Fibroblast of lung (primary cell): ENCODE results near the gene APPL2.
"Not testable (repeated sequence)": the region's sequence is repeated elsewhere in the genome, so short reads cannot be mapped to it uniquely, and the experiment has no call there.

Experiments
- EZH2 ChIP-seq: IDR thresholded peaks from 2 replicates; pipeline ENCODE4 v1.5.1; 2012; ENCODE audit warnings: low read length, control low read depth, mild to moderate bottlenecking; ENCODE audit errors: missing control alignments
- TF ChIP-seq, protein P1 (sequence below), 2 donors: IDR thresholded peaks in 1 of 2; conservative IDR thresholded peaks in 1 of 2; 1 replicate in 1 of 2; 2 replicates in 1 of 2; pipeline ENCODE4 v1.5.1; 2011 to 2012; ENCODE audit warnings: low read length in 2 of 2, control low read depth in 1 of 2, inconsistent platforms in 1 of 2, low read depth in 1 of 2, mild to moderate bottlenecking in 1 of 2

DNA sequence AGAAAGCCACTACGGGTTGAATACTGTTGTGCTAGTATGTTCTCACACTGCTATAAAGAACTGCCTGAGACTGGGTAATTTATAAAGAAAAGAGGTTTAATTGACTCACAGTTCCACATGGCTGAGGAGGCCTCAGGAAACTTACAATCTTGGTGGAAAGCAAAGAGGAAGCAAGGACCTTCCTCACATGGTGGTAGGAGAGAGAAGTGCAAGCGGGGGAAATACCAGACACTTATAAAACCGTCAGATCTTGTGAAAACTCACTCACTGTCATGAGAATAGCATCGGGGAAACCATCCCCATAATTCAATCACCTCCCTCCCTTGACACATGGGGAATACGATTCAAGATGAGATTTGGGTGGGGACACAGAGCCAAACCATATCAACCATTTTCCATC lies 20.5 kb upstream of the APPL2 start:
- TF ChIP-seq, protein P1, sequence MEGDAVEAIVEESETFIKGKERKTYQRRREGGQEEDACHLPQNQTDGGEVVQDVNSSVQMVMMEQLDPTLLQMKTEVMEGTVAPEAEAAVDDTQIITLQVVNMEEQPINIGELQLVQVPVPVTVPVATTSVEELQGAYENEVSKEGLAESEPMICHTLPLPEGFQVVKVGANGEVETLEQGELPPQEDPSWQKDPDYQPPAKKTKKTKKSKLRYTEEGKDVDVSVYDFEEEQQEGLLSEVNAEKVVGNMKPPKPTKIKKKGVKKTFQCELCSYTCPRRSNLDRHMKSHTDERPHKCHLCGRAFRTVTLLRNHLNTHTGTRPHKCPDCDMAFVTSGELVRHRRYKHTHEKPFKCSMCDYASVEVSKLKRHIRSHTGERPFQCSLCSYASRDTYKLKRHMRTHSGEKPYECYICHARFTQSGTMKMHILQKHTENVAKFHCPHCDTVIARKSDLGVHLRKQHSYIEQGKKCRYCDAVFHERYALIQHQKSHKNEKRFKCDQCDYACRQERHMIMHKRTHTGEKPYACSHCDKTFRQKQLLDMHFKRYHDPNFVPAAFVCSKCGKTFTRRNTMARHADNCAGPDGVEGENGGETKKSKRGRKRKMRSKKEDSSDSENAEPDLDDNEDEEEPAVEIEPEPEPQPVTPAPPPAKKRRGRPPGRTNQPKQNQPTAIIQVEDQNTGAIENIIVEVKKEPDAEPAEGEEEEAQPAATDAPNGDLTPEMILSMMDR (conservative IDR thresholded peaks at IDR 0.05 in 1 of 2, IDR thresholded peaks at IDR 0.05 in 1 of 2; ENCODE audit: low read depth in 1 of 2, low read length in 2 of 2): not testable (repeated sequence)
- not testable (repeated sequence) for TF ChIP-seq EZH2
